ENCODE measurements around the gene NFIC.

DNA sequence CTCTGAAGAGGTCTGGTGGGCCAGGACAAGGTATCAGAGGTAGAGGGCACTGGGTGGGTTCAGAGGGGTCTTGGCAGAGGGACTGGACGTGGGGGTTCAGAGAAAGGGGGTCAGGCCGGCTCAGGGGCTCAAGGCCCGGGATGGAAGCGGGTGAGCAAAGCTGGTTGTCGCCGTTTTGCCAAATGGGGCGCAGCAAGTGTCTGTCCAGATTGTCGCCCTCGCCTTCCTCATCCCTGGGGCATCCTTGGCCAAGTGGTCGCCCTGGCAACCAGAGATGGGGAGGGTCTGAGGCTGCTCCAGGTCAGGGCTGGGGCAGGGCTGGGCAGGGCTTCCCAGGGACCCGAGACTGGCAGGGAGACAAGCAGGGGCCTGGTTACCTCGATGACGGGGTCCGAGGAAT, 127.3 kb downstream of the NFIC start:
- TF ChIP-seq POLR2A (IDR thresholded peaks at IDR 0.05) = no peak
- TF ChIP-seq, protein P1, sequence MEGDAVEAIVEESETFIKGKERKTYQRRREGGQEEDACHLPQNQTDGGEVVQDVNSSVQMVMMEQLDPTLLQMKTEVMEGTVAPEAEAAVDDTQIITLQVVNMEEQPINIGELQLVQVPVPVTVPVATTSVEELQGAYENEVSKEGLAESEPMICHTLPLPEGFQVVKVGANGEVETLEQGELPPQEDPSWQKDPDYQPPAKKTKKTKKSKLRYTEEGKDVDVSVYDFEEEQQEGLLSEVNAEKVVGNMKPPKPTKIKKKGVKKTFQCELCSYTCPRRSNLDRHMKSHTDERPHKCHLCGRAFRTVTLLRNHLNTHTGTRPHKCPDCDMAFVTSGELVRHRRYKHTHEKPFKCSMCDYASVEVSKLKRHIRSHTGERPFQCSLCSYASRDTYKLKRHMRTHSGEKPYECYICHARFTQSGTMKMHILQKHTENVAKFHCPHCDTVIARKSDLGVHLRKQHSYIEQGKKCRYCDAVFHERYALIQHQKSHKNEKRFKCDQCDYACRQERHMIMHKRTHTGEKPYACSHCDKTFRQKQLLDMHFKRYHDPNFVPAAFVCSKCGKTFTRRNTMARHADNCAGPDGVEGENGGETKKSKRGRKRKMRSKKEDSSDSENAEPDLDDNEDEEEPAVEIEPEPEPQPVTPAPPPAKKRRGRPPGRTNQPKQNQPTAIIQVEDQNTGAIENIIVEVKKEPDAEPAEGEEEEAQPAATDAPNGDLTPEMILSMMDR (IDR thresholded peaks at IDR 0.05) = no peak
